OCI-LY3 (cell line): ENCODE data around the gene SLC26A2.

ENCODE experiments used
- H2AFZ ChIP-seq: fragments of 200-600, 300-600 bp; shearing (Covaris generic); 2 replicates; pipeline ENCODE4 v1.6.0; 2014; ENCODE audit warnings: antibody characterized with exemption, low read depth, low read length
- H3K27ac ChIP-seq: fragments of 200-600, 300-600 bp; sonication (generic); 2 replicates; pipeline ENCODE4 v1.5.1; 2014; ENCODE audit warnings: mild to moderate bottlenecking, low read length, moderate library complexity, mixed read lengths
- H3K27me3 ChIP-seq: fragments of 200-600, 300-600 bp; sonication (generic); 2 replicates; pipeline ENCODE4 v1.6.1; 2014; ENCODE audit warnings: low read depth, low read length, mixed read lengths
- H3K36me3 ChIP-seq: fragments of 200-600, 300-600 bp; sonication (generic); replicated peaks from 2 replicates; pipeline ENCODE3; 2014; ENCODE audit warnings: low read depth, low read length, mixed read lengths
- H3K4me1 ChIP-seq: fragments of 300-600, 200-600 bp; sonication (generic); 2 replicates; pipeline ENCODE4 v1.6.1; 2014; ENCODE audit warnings: low read length, mixed read lengths
- H3K4me2 ChIP-seq: fragments of 200-600, 300-600 bp; sonication (generic); 2 replicates; pipeline ENCODE4 v1.6.1; 2014; ENCODE audit warnings: low read length, mixed read lengths
- H3K4me3 ChIP-seq: fragments of 300-600, 200-600 bp; sonication (generic); 2 replicates; pipeline ENCODE4 v1.5.1; 2014; ENCODE audit warnings: antibody characterized with exemption, mild to moderate bottlenecking, low read length, moderate library complexity
- H3K79me2 ChIP-seq: fragments of 300-600, 200-600 bp; shearing (Covaris generic); 2 replicates; pipeline ENCODE4 v1.6.1; 2014; ENCODE audit warnings: mild to moderate bottlenecking, low read length, mixed read lengths
- H3K9ac ChIP-seq: fragments of 300-600, 200-600 bp; shearing (Covaris generic); 2 replicates; pipeline ENCODE4 v1.6.0; 2014; ENCODE audit warnings: mild to moderate bottlenecking, low read length, moderate library complexity
- H3K9me3 ChIP-seq: fragments of 200-600, 300-600 bp; shearing (Covaris generic); 2 replicates; pipeline ENCODE4 v1.6.1; 2014; ENCODE audit warnings: low read length, mixed read lengths; ENCODE audit not compliant: insufficient read depth
- H4K20me1 ChIP-seq: fragments of 200-600, 300-600 bp; sonication (generic); 2 replicates; pipeline ENCODE4 v1.6.1; 2016; ENCODE audit warnings: low read length, mixed read lengths; ENCODE audit not compliant: insufficient read depth
- EZH2phosphoT487 ChIP-seq: fragments of 200-600 bp; shearing (Covaris generic); IDR thresholded peaks from 2 replicates; pipeline ENCODE4 v1.6.1; 2018; ENCODE audit warnings: antibody characterized with exemption, mixed run types, low read depth
- TF ChIP-seq, protein P1 (sequence below): fragments of 200-600, 300-600 bp; sonication (generic); IDR thresholded peaks from 2 replicates; pipeline ENCODE4 v1.5.1; 2014; ENCODE audit warnings: antibody characterized with exemption, low read length, low read depth

SLC26A2 gene

GRCh38 chr5:149917073-149917676 lies 43.4 kb upstream of the SLC26A2 start:
- H4K20me1 ChIP-seq = no peaks in the 10 kb centered on the region
- H3K9me3 ChIP-seq = no peaks in the 10 kb centered on the region
- no peaks in the 10 kb centered on the region for H3K36me3 ChIP-seq
- TF ChIP-seq, protein P1, sequence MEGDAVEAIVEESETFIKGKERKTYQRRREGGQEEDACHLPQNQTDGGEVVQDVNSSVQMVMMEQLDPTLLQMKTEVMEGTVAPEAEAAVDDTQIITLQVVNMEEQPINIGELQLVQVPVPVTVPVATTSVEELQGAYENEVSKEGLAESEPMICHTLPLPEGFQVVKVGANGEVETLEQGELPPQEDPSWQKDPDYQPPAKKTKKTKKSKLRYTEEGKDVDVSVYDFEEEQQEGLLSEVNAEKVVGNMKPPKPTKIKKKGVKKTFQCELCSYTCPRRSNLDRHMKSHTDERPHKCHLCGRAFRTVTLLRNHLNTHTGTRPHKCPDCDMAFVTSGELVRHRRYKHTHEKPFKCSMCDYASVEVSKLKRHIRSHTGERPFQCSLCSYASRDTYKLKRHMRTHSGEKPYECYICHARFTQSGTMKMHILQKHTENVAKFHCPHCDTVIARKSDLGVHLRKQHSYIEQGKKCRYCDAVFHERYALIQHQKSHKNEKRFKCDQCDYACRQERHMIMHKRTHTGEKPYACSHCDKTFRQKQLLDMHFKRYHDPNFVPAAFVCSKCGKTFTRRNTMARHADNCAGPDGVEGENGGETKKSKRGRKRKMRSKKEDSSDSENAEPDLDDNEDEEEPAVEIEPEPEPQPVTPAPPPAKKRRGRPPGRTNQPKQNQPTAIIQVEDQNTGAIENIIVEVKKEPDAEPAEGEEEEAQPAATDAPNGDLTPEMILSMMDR = no peak
- no peak for TF ChIP-seq EZH2phosphoT487
- H3K79me2 ChIP-seq = no peaks in the 10 kb centered on the region
- H3K4me1 ChIP-seq = no peaks in the 10 kb centered on the region
- no peaks in the 10 kb centered on the region for H3K27me3 ChIP-seq
- H3K4me3 ChIP-seq = no peak overlapping the region
- no peak overlapping the region for H3K27ac ChIP-seq
- H3K4me2 ChIP-seq = no peak overlapping the region
- no peak overlapping the region for H3K9ac ChIP-seq
- no peak overlapping the region for H2AFZ ChIP-seq

GRCh38 chr5:149921597-149921996 lies 39.0 kb upstream of the SLC26A2 start:
- H3K36me3 ChIP-seq = no peaks in the 10 kb centered on the region
- no peaks in the 10 kb centered on the region for H3K9me3 ChIP-seq
- TF ChIP-seq EZH2phosphoT487 = no peak
- TF ChIP-seq, protein P1 = no peak
- no peaks in the 10 kb centered on the region for H3K79me2 ChIP-seq
- no peaks in the 10 kb centered on the region for H3K4me1 ChIP-seq
- no peak overlapping the region for H2AFZ ChIP-seq
- H4K20me1 ChIP-seq = no peaks in the 10 kb centered on the region
- no peak overlapping the region for H3K4me3 ChIP-seq
- no peak overlapping the region for H3K4me2 ChIP-seq
- no peak overlapping the region for H3K9ac ChIP-seq
- no peaks in the 10 kb centered on the region for H3K27me3 ChIP-seq
- no peak overlapping the region for H3K27ac ChIP-seq

- Histone ChIP-seq H3K9me3 (no peaks in the 10 kb centered on the region), H3K27ac (no peak overlapping the region), H2AFZ (no peak overlapping the region), H3K4me2 (no peak overlapping the region), H3K4me1 (no peaks in the 10 kb centered on the region), H3K79me2 (no peaks in the 10 kb centered on the region), H3K36me3 (no peaks in the 10 kb centered on the region), H3K9ac (no peak overlapping the region), H4K20me1 (no peaks in the 10 kb centered on the region), H3K27me3 (no peaks in the 10 kb centered on the region), H3K4me3 (no peak overlapping the region)
- TF ChIP-seq, protein P1 = no peak
- TF ChIP-seq EZH2phosphoT487 = no peak
Observed at GRCh38 chr5:149922950-149923349, 37.6 kb upstream of the SLC26A2 start.

DNA sequence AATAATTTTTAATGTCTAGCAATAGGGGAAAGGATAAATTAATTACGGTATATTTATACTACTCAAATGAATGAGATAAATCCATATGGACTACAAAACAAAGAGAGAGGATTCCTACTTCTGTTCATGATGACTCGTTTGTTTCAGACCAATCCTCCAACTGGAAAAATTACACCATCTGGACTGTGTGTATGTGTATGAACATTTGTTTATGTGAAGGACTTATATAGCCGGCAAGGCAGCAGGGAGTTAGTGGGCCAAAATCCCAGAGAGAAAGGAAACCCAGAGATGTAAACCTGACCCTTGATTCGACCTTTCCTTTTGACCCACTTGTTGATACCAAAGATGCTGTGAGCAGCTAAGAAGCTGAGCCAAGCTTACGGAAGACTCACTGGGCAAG lies 36.1 kb upstream of the SLC26A2 start:
- TF ChIP-seq EZH2phosphoT487 = no peak
- TF ChIP-seq, protein P1 = no peak
- no peaks in the 10 kb centered on the region for H3K4me1 ChIP-seq
- H2AFZ ChIP-seq = no peak overlapping the region

More for the DNA sequence above, 36.1 kb upstream of the SLC26A2 start:
- no peak overlapping the region for H3K4me3 ChIP-seq
- H3K27ac ChIP-seq = no peak overlapping the region
- H3K79me2 ChIP-seq = no peaks in the 10 kb centered on the region
- H3K9ac ChIP-seq = no peak overlapping the region
- H3K27me3 ChIP-seq = no peaks in the 10 kb centered on the region
- no peaks in the 10 kb centered on the region for H3K9me3 ChIP-seq
- H3K36me3 ChIP-seq = no peaks in the 10 kb centered on the region
- no peak overlapping the region for H3K4me2 ChIP-seq
- no peaks in the 10 kb centered on the region for H4K20me1 ChIP-seq
